Loucy (cell line): ENCODE data around the gene SLC19A1.

Experiments
- EZH2phosphoT487 ChIP-seq: fragments of 200-600 bp; IDR thresholded peaks from 2 replicates; pipeline ENCODE4 v1.6.1; 2018; ENCODE audit warnings: antibody characterized with exemption, mild to moderate bottlenecking, moderate library complexity, borderline replicate concordance
- TF ChIP-seq, protein P1 (sequence below): fragments of 200-600 bp; sonication (generic); conservative IDR thresholded peaks from 2 replicates; pipeline ENCODE4 v1.5.1; 2014; ENCODE audit warnings: mild to moderate bottlenecking, antibody characterized with exemption, low read length

DNA sequence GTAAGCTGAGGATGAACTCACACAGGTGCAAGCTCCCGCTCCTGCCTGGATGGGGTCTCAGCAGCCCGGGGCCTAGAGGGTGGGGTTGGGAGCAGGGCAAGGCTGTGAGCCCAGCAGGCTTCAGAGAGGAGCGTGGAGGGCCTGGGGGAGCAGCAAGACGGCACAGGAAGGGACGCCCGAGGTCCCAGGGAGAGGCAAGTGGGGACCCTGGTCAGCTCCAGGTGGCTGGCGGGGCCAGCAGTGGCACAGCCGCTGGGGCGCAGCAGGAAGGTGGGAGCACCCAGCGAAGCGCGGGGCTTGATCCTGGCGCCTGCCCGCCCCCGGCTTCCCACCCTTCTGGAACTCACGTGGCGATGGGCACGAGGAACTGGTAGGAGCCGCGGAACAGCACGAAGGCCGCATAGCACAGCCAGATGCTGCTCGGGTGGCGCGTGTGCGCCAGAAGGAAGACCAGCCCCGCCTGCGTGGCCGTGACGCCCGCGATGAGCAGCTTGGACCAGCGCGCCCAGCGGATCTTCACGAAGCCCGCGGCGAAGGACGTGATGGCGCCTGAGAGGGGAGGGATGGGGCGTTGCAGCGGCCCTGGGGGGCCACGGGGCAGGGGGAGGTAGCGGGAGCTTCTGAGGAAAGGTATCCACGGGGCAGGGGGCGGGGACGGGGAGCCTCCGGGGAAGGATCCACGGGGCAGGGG lies 11.7 kb downstream of the SLC19A1 start:
- TF ChIP-seq, protein P1, sequence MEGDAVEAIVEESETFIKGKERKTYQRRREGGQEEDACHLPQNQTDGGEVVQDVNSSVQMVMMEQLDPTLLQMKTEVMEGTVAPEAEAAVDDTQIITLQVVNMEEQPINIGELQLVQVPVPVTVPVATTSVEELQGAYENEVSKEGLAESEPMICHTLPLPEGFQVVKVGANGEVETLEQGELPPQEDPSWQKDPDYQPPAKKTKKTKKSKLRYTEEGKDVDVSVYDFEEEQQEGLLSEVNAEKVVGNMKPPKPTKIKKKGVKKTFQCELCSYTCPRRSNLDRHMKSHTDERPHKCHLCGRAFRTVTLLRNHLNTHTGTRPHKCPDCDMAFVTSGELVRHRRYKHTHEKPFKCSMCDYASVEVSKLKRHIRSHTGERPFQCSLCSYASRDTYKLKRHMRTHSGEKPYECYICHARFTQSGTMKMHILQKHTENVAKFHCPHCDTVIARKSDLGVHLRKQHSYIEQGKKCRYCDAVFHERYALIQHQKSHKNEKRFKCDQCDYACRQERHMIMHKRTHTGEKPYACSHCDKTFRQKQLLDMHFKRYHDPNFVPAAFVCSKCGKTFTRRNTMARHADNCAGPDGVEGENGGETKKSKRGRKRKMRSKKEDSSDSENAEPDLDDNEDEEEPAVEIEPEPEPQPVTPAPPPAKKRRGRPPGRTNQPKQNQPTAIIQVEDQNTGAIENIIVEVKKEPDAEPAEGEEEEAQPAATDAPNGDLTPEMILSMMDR: no peak
- TF ChIP-seq EZH2phosphoT487: no peak
